Endothelial cell (in vitro differentiated cells): Measurements from ENCODE around the gene GABRG3. TPM values are rescaled to one million over a fixed set of nuclear protein-coding genes. Genes with fewer than 3 reads are reported as not detected.

Experiments
- DNase-seq: peaks from one replicate; pipeline ENCODE4 v3.0.0; 2021; ENCODE audit warnings: low spot score
- H3K27ac Mint-ChIP-seq: one replicate; pipeline ENCODE4 v1.8.0; 2021; ENCODE audit warnings: mixed read lengths, inconsistent platforms; ENCODE audit not compliant: unreplicated experiment
- H3K27me3 Mint-ChIP-seq: one replicate; pipeline ENCODE4 v1.8.0; 2021; ENCODE audit warnings: mild to moderate bottlenecking, moderate library complexity, mixed read lengths, inconsistent platforms; ENCODE audit not compliant: unreplicated experiment
- H3K36me3 Mint-ChIP-seq: one replicate; pipeline ENCODE4 v1.8.0; 2021; ENCODE audit warnings: mild to moderate bottlenecking, low read depth, mixed read lengths, inconsistent platforms; ENCODE audit not compliant: unreplicated experiment
- H3K4me1 Mint-ChIP-seq: one replicate; pipeline ENCODE4 v1.8.0; 2021; ENCODE audit warnings: mild to moderate bottlenecking, mixed read lengths, inconsistent platforms; ENCODE audit not compliant: unreplicated experiment
- H3K4me3 Mint-ChIP-seq: one replicate; pipeline ENCODE4 v1.8.0; 2021; ENCODE audit warnings: mild to moderate bottlenecking, mixed read lengths, inconsistent platforms; ENCODE audit not compliant: unreplicated experiment
- H3K9me3 Mint-ChIP-seq: one replicate; pipeline ENCODE4 v1.8.0; 2021; ENCODE audit warnings: mixed read lengths, inconsistent platforms; ENCODE audit not compliant: unreplicated experiment
- total RNA-seq: library from RNA; stranded (reverse); fragmentation: NEBNext Ultra II Directional; extraction: Animal tissue kit (Norgen Biotek cat#: 25700); gene quantifications from one replicate; pipeline ENCODE4 v1.2.1, GENCODE V29; 2021; ENCODE audit not compliant: unreplicated experiment
- TF ChIP-seq, protein P1 (sequence below): fragments of 200-600 bp; sonication (generic); IDR thresholded peaks from one replicate; pipeline ENCODE4 v1.5.0; 2021; ENCODE audit warnings: antibody characterized with exemption; ENCODE audit not compliant: unreplicated experiment

The GABRG3 gene
- total RNA-seq, 1 donor from 2014 or later = 0.21 TPM

GRCh38 chr15:27490867-27491595 is 520.0 kb downstream of the GABRG3 start:
- DNase-seq = no peak
- no peaks in the 10 kb centered on the region for H3K4me1 Mint-ChIP-seq
- TF ChIP-seq, protein P1, sequence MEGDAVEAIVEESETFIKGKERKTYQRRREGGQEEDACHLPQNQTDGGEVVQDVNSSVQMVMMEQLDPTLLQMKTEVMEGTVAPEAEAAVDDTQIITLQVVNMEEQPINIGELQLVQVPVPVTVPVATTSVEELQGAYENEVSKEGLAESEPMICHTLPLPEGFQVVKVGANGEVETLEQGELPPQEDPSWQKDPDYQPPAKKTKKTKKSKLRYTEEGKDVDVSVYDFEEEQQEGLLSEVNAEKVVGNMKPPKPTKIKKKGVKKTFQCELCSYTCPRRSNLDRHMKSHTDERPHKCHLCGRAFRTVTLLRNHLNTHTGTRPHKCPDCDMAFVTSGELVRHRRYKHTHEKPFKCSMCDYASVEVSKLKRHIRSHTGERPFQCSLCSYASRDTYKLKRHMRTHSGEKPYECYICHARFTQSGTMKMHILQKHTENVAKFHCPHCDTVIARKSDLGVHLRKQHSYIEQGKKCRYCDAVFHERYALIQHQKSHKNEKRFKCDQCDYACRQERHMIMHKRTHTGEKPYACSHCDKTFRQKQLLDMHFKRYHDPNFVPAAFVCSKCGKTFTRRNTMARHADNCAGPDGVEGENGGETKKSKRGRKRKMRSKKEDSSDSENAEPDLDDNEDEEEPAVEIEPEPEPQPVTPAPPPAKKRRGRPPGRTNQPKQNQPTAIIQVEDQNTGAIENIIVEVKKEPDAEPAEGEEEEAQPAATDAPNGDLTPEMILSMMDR = no peak
- H3K36me3 Mint-ChIP-seq = no peaks in the 10 kb centered on the region
- no peaks in the 10 kb centered on the region for H3K9me3 Mint-ChIP-seq
- no peaks in the 10 kb centered on the region for H3K27me3 Mint-ChIP-seq
- no peak overlapping the region for H3K27ac Mint-ChIP-seq
- H3K4me3 Mint-ChIP-seq = no peak overlapping the region

DNA sequence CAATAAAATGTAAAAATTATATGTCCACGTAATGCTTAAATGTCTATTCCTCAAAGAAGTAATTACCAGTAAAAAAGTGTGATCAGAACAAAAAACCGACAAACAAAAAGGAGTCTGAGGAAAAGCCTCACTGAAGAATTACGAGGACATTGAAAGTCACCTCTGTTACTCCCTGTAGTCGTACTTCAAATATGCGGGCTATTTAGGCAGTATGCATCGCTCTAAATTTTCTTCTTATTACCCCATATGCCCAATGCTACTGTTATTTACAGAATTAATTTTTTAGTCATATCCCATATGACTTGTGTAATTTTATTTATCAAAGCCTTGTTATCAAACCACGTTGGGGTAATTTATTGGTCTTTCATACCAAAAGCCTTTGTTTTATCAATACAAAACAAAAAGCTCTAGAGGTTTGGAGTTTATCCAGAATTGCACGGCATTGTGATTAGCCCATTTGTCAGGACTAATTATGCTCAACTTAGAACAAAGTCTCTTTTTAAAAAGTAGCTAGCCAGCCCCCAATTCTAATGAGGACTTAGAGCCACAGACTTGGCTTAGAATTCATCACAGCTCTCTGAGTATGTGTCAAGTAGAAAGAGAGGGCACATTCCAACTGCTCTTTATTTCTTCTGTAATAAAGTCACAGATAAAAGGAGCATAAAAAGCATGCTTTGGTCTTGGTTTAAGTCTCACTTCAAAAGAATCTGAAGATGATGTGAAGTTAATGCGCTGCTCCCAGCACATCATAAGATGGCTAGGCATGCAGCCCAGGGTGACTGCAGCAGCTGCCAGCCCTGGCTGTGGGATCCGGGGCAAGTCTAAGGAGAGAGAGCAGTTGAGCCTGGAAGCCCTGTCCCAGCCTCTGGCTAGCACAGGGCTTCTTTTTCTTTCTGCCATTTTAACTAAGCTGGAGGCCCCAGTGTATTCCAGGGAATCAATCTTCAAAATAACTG is 521.0 kb downstream of the GABRG3 start:
- Mint-ChIP-seq H3K36me3 (no peaks in the 10 kb centered on the region), H3K27ac (no peak overlapping the region), H3K4me1 (no peaks in the 10 kb centered on the region), H3K4me3 (no peak overlapping the region), H3K9me3 (no peaks in the 10 kb centered on the region), H3K27me3 (no peaks in the 10 kb centered on the region)
- DNase-seq = no peak
- TF ChIP-seq, protein P1 = no peak

DNA sequence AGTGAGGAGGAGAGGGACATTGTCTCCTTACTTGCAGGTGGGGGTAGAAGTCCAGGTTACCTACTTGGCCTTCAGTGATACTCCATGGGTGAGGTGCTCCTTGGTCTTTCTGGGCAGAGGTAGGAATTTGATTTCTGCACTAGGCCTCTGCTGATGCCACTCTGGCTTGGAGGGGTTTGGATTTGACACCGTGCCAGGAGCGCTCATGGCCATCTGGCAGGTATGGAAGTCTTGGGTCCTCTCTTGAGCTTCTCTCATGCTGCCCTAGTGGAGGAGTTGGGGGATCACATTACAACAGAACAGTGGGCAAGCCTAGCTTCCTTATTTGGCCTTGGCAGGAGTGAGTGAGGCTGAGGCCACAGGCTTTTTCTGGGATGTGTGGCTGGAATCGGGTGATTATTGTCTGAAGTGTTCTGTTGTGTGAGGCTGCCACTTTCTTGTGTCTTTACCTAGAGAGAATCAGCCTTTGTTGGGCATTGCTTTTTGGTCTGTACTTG is 525.0 kb downstream of the GABRG3 start:
- H3K4me3 Mint-ChIP-seq = no peak overlapping the region
- no peaks in the 10 kb centered on the region for H3K9me3 Mint-ChIP-seq
- H3K4me1 Mint-ChIP-seq = no peaks in the 10 kb centered on the region
- TF ChIP-seq, protein P1 = no peak
- no peak overlapping the region for H3K27ac Mint-ChIP-seq
- DNase-seq = no peak
- H3K36me3 Mint-ChIP-seq = no peaks in the 10 kb centered on the region
- no peaks in the 10 kb centered on the region for H3K27me3 Mint-ChIP-seq

DNA sequence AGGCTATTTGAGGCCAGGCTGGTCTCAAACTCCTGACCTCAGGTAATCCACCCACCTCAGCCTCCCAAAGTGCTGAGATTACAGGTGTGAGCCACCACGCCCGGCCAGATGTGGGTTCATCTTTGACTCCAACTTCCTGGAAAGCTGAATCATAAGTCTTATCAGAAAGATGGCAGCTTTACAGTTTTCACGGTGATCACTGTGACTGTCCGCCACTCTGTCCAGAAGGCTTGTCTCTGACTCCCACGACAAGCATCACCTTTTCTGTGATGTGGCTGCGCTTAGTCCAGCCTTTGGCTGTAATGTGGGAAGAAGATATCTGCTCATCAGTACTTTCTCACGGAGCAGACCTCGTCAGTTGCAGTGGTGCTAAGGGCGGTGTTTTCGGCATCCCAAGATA is 527.7 kb downstream of the GABRG3 start:
- Mint-ChIP-seq H3K9me3 (no peaks in the 10 kb centered on the region), H3K4me3 (no peak overlapping the region)
- TF ChIP-seq, protein P1 = no peak

More for the DNA sequence above, 527.7 kb downstream of the GABRG3 start:
- H3K36me3 Mint-ChIP-seq = no peaks in the 10 kb centered on the region
- no peaks in the 10 kb centered on the region for H3K27me3 Mint-ChIP-seq
- no peaks in the 10 kb centered on the region for H3K4me1 Mint-ChIP-seq
- no peak overlapping the region for H3K27ac Mint-ChIP-seq
- DNase-seq = no peak
